GM18505 (cell line): Measurements from ENCODE around the gene ADAMTS2.

Source experiments
- ATAC-seq: cut with Tn5 transposase; IDR thresholded peaks from one replicate; pipeline ENCODE4 v1.9.1; 2021; ENCODE audit not compliant: unreplicated experiment
- POLR2A ChIP-seq: IDR thresholded peaks from 4 replicates; pipeline ENCODE4 v1.6.1; 2011; ENCODE audit warnings: borderline replicate concordance; ENCODE audit not compliant: insufficient read depth, insufficient read length; ENCODE audit errors: extremely low read depth

The ADAMTS2 gene

DNA sequence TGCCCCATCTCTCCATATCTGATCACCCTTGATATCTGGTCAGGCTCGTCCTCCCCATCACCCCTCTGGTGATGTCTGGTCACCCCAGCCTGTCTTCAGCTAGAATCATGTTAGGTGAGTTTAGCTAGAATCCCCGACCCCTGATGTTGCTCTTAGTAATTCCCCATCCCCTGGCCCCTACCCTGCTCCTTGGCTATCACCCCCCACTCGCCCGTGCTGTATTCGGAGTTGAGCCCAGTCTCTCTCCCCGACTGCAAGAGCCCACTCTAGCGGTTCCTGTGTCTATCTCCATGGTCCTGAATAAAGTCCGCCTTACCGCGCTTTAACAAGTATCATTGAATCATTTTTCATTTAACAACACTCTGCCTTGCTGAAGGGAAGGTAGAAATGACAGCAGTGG is 33.7 kb downstream of the ADAMTS2 start:
- no peak for TF ChIP-seq POLR2A
- no peak for ATAC-seq

DNA sequence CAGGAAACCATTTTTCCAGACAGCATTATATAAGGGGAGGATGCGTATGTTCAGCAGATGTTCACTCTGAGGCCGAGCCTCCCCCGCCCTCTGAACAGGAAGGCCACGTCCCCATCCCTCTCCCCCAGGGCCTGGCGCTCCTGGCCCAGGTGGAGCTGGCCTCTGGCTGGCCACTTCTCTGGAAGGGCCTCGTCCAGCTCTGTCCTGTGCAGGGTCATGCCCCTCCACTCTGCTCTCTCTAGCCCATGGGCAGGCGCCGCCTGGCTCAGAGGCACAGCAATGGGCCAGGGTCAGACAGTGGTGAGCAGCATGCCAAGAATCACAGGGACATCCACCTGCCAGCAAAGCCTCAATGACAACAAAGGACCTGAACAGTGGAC is 34.2 kb downstream of the ADAMTS2 start:
- no peak for ATAC-seq
- no peak for TF ChIP-seq POLR2A

DNA sequence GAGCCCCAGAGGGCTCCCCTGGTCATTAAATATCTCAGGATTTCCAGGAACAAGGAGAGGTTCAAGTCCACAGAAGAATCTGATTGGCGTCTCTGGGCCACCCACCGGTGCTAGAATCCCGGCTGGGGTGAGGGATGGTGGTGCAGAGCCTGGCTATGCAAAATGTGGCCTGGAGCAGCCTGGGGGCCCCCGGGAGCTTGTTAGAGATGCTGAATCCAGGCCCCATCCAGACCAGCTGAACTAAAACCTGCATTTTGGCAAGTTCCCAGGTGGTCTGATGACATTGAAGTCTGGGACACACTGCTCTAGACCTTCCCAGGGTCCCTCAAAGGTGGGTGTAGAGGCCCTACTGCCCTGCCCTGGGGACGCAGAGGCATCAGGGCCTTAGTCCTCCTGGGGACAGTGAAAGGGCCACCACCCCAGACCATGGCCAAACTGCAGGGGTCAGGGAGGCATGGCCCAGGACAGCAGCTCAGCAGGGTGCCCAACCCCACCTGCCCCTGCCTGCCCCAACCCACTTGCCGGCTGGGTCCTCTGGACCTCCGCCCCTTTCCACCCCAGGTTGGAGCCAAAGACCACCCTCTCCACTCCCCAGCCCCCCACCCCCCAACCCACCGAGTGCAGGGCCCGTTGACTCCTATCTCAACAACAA is 34.7 kb downstream of the ADAMTS2 start:
- TF ChIP-seq POLR2A, result no peak
- no peak for ATAC-seq

DNA sequence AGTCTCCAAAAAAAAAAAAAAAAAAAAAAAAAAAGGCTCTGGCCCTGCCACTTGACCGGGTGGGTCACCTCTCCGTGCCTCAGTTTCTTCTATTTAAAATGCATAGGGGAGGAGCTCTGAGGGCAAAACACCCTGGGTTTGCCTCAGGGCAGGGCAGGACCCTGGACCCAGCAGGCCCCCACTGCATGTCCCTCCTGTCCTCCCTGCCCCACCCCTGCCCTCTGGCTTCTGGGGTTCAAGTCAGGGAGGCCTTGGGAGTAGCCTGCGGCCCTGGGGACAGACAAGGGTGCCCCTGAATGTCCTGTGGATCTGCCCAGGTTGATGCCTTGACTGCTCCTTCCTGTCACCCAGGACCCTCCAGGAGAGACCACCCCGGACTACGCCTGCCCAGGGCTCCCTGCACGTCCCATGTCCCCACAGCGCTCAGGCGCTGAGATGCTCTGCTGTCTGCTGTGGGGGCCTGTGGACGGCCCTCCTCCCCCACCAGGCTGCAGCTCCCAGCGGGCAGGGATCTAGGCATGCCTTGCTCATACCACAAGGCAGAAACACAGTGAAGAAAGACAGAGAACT is 35.4 kb downstream of the ADAMTS2 start:
- ATAC-seq, result no peak
- no peak for TF ChIP-seq POLR2A

DNA sequence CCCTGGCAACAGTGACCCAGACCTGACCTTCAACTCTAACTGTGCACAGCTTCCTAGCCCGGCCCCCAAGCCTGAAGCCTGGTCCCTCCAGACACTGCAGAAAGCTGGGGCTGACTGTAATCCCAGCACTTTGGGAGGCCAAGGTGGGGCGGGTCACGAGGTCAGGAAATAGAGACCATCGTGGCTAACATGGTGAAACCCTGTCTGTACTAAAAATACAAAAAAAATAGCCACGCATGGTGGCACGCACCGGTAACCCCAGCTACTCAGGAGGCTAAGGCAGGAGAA is 35.9 kb downstream of the ADAMTS2 start:
- no peak for ATAC-seq
- no peak for TF ChIP-seq POLR2A

DNA sequence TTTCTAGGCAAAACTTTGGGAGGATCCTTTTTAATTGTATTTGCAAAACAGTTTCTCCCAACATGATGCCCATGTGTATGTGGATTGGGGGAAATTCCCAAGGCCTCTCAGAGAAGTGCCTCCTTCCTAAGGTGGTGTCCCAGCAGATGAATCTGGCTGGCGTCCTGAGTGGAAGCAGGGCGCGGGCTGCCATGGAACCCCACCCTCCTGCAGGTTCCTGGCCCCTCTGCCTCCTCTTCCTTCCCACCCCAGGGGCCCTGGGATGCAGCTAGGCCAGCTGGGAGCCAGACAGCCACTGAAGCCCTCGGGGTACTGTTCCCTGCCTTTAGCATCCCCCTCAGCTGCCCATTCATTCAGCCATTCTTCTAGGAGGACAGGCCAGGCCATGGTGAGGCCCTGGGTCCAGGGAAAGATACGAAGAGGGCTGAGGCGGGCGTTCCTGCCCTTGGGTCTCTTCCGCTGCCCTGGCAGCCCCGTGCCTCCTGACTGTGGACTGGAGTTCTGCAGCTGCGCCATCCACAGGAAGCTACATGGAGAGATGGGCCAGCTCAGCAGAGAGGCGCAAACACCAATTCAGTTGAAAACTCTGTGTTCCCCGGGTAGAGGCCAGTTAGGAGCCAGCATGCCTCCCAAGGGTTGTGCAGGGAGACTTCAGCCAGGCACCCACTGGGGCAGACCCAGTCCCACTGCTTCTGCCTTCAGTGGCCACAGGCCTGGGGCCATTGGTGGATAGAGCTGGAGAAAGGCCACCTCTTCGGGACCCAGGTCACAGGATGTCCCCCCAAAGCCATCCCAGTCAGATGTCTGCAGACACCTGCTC is 36.5 kb downstream of the ADAMTS2 start:
- no peak for ATAC-seq
- TF ChIP-seq POLR2A, result no peak

DNA sequence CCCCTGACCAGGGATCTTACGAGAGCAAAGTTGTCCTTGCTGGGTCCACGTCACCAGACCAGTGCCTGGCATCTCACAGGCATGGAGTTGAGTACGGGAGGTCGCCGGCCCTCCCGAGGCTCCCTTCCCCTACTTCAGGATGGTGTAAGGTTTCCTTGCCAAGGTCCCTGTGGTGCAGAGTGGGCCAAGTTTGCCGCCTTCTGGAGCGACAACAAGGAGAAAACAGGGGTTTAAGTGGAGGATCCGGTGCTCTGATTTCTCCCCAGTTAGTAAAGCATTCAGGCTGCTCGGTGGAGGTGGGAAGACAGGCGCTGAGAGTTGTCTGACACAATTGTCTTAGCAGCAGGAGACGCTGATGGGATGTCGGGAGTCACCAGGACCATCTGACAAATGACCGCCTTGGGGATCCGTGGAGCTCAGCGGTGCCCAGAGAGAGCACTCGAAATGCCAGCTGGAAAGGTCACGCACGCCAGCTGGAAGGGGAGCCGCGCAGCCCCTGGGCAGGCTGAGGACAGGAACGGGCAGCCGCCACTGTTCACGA is 37.3 kb downstream of the ADAMTS2 start:
- no peak for TF ChIP-seq POLR2A
- ATAC-seq, result no peak

DNA sequence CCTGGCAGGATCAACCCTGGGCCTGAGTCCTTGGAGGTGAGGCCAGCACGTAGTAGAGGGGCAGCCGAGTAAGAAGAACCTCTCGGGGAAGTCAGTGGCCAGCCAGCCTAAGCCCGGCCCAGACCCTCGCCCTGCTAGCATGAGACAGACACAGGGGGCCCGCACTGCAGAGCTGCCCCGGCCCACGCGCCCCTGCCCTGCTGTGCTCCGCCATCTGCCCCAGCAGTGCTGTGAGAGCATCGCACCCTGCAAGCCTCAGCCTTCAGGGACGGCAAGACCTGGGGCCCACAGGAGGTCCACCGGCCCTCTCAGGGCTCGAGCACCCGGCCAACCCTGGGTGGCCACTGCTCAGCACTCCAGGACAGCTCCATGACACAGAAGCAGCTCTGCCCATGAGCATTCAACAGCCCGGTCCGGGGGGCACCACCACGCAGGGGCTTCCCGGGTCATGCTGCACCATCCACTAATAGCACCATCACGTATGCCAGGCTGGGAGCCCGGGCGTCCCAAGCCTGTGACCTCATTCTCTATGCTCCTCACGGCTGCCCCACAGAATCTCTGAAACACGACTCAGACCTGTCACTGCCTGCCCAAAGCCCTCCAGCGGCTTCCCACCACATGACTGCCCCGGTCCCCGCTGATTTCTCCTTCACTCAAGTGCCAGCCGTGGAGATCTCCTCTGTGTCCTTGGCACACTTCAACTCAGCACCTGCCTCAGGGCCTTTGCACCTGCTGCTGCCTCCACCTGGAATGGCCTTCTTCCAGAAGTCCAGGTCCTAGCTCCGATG is 38.1 kb downstream of the ADAMTS2 start:
- no peak for TF ChIP-seq POLR2A
- ATAC-seq, result no peak

DNA sequence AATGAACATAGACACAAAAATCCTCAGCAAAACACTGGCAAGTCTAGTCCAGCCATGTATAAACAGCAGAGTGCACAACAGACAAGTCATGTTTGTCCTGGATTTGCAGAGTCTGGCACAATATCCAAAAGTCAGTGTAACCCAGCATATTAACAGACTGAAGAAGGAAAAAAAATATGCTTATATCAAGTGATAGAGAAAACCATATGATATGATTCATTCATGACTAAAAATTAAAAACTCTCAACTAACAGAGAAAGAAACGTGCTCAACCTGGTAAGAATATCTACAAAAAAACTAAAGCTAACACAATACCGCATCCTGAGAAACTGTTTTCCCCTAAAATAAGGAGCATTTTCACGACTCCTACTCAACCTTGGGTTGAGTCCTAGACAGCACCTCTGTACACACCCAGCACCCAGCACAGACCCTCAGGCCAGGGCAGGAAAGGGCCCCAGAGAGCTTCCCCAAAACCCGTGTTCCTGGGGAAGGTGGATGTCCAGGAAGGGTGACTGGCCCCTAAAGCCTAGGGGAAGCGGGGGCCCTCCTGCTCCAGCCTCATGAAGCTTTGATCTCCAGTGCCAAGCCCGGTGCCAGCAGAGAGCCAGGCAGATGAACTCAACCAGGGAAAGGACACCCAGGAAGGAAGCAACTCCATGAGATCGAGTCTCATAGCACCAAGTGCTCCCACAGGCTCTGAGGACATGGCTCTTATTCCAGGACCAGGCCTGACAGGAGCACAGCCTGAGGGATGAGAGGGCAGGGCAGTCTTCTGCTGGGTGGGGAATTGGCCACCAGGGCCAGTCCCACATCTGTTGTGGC is 38.9 kb downstream of the ADAMTS2 start:
- TF ChIP-seq POLR2A, result no peak
- ATAC-seq, result no peak

DNA sequence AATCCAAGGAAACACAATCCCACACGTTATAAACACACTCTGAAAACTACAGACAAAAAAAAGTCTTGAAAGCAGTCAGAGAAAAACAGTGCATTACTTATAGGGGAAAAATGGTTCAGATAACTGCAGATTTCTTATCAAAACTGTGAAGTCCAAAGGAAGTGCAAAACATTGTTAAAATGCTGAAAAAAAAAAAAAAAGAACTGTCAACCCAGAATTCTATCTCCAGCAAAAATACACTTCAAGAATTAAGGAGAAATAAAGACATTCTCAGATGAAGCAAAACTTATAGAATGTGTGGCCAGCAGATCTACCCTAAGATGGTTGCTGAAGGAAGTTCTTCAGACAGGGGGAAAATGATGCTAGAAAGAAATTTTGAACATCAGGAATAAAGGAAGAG is 40.4 kb downstream of the ADAMTS2 start:
- no peak for TF ChIP-seq POLR2A
- no peak for ATAC-seq

DNA sequence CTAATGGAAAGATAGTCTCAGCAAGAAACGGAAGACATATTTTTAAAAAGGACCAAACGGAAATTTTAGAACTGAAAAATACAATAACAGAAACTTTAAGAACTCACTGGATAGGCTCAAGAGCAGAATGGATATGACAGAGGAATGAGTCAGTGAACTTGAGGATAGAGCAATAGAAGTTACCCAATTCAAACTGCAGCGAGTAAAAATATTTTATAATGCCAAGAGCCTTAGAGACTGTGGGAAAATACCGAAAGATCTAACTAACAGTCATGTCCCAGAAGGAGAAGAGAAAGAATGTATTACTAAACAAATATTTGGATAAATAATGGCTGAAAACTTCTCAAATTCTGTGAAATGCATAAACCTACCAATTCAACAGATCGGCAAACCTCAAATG is 40.8 kb downstream of the ADAMTS2 start:
- ATAC-seq, result no peak
- no peak for TF ChIP-seq POLR2A

DNA sequence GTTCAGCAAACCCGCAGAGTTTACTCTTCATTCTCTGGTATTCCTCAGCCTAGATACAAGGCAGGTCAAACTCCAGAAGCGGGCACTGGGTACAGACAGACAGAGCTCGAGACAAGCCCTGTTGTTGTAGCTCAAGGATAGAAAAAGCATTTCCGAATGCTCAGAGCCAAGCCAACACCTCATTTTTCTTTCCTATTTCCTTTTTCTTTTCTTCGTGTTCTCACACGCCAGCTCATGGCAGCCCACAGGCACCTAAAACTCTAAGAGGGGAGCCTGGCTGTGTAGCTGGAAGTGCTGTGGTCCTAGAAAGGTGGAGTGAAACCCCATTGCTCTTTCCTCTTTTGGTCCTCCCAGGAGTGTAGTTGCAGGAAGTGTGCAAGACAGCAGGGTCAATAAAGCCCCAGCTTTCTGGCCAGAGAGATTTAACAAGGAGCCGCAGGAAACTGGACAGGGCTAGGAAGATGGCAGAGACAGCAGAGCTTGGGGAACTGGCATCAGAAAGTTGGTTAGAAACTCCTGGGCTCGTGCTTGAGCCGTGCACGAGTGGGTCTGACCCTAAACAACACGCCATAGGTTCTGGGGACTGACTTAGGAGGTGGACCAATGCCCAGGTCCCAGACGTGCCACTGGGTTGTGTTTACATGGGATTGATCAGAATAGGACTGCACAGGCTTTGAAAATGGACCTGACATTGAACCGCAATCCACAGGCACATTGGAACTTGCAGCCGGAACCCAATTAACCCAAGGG is 41.6 kb downstream of the ADAMTS2 start:
- no peak for ATAC-seq
- TF ChIP-seq POLR2A, result no peak
